Limb (tissue), 2 donors: Measurements from ENCODE around the gene NANOS3.

Experiments
- DNase-seq, 2 donors: peaks; one replicate each; pipeline ENCODE4 v3.0.0-alpha.2; 2016; ENCODE audit errors: extremely low spot score in 2 of 2

Gene NANOS3

GRCh38 chr19:13876834-13877233 lies at the start of gene NANOS3:
Gene NANOS3 (plus strand): TSS chr19:13877134. CDS start chr19:13877249, 115 bp downstream.
- peak in 1 of 2 donors; percentile 30 for DNase-seq

DNA sequence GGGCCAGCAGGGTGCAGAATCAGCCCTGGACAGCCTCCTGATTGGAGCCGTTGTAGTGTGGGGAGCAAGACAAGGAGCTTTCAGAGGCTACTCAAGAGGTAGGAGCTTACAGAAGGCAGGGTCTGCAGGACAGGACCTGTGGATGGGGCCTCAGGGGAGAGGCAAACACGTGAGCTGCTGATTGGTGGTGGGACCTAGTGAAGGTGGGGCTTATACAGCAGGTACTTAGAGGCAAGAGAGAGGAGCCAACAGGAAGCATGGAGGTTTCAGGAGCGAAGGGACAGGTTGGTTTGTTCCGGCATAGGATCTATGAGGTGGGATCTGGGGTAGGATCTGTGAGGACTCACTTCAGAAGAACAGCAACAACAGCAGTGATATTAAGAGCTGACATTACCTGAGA lies 49.3 kb upstream of the NANOS3 start:
- no peak for DNase-seq

DNA sequence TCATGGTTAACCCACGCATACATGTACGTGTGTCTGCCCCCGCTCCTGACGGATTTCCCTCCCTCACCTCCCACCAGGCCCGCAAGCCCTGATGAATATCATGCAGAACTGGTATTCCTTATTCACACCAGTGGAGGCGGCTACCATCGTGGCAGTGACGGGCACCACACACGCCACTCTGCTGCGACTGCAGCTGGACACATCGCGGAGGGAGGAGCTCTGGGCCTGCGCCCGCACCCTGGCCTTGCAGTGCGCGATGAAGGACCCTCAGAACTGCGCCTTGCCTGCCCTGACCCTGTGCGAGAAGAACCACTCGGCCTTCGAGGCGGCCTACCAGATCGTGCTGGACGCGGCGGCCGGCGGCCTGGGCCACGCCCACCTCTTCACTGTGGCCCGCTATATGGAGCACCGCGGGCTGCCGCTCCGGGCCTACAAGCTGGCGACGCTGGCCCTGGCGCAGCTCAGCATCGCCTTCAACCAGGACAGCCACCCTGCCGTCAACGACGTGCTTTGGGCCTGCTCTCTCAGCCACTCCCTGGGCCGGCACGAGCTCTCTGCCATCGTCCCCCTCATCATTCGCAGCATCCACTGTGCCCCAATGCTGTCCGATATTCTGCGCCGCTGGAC lies 46.7 kb upstream of the NANOS3 start:
- no peak for DNase-seq

DNA sequence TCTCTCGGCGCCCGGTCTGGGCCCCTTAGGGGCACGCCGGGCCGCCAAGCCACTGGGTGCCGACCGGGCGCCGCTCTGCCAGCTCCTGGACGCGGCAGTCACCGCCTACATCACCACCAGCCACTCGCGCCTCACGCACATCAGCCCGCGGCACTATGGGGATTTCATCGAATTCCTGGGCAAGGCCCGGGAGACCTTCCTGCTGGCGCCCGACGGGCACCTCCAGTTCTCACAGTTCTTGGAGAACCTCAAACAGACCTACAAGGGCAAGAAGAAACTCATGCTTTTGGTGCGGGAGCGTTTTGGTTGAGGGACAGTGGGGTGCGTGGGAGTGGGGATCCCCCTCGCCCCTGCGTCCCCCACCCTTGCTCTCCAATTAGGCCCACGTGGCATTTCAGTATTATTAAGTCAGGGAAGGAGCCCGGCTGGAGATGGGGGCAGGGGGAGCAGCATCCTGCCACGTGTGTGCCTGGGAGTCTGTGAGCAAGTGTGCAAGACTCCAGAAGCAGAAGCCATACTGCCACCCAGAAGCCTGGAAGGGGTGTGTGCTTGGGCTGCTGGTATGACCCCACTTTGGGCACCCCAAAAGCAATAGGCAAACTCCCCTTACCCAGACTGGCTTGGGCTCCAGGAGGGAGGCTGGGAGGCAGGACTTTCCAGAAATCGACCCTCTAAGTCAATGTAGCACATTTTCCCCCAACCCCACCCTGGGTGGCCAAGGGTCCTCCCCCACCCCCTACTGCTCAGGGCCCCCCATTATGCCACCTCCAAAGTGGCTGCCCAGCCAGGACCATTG lies 46.0 kb upstream of the NANOS3 start:
- no peak for DNase-seq

GRCh38 chr19:13831537-13832467 lies 45.1 kb upstream of the NANOS3 start:
- DNase-seq: no peak

GRCh38 chr19:13833330-13834243 lies 43.3 kb upstream of the NANOS3 start:
- peak; percentile 86 to 94 for DNase-seq

DNA sequence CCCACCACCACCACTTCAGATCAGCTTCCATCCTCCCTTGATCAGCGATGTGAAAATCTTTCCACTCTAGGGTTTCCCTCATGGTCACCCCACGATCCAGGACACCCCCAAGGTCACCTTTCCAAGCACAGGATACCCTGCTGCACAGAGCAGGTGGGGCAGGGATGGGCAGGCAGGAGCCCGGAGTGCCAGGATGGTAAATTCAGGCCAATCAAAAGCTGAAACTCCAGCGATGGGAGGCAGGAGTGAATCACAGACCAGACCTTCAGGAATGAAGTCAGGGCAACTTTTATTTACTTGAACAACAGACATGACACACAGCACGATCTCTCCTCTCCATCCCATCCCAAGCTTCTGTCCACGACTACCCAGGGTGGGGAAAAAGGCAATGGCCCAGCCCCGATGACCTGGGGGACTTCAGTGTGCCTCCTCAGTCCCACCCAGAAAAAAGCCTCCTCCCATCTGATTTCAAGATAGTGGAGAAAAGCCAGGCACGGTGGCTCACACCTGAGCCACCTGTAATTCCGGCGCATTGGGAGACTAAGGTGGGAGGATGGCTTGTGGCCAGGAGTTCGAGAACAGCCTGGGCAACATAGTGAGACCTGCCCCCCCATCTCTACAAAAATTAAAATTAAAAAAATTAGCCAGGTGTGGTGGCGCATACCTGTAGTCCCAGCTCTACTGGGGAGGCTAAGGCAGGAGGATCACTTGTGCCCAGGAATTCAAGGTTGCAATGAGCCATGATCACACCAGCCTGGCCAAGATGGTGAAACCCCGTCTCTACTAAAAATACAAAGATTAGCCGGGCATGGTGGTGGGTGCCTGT lies 42.5 kb upstream of the NANOS3 start:
- no peak for DNase-seq

DNA sequence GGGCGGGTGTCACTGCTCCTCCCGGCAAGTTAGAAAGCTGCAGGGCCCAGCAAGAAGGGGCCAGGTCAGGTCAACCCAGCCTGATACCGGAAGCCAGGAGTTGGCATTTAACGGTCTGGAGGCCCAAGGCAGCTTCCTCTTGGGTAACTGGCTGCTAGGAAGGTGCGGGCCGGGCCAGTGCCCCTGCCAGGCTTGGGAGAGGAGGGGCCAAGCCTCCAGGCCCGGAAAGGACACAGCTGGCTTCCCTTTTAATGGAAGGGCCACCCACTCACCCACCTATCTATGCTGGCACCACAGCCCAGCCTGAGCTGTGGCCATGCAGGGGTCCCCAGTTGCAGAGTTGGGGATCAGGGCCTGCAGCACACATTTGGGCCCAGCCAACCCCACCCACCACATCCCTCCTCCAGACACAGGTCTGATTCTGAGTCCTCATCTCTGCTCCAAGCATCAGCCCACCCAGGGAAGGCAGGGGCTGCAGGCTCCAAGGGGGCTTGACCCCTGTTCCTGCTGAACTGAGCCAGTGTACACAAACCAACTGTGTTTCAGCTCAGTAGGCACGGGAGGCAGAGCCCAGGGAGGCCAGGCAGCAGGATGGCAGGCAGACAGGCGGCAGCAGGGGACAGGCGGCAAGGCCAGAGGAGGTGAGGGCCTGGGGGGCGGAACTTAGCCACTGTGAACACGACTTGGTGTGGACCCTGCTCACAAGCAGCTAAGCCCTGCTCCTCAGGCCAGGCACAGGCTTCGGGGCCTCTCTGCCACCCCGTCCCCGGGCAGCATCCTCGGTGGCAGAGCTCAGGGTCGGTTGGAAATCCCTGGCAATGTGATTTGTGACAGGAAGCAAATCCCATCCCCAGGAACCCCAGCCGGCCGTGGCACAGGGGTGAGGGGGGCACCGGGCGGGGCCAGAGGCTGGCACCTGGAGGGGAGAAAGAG lies 40.9 kb upstream of the NANOS3 start:
- DNase-seq: no peak

DNA sequence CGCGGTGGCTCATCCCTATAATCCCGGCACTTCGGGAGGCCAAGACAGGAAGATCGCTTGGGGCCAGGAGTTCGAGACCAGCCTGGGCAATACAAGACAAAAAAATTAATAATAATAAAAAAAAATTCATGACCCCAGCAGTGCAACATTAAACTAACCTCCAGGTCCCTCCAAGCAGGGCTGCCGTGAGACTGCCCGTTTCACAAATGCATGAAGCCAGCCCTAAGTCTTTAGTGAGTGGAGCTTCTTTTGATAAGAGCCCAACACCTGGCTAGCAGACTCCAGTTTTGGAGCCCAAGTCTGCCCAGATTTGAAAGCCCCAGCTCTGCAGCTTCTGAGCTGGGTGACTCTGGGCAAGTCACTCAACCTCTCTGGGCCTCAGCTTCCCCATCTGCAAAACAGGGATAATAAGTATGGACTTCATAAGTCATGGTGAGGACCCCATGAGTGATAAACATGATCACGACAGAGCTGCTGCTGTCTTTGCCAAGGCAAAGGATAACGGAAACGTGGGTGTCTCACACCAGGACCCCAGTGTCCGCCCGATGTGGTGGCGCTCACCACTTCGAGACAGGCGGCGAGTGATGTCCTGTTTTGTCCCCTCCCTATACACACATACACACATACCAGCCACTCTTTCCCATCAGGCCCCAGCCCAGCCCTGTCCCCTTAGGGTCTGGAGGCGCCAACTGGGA lies 38.4 kb upstream of the NANOS3 start:
- DNase-seq: no peak

DNA sequence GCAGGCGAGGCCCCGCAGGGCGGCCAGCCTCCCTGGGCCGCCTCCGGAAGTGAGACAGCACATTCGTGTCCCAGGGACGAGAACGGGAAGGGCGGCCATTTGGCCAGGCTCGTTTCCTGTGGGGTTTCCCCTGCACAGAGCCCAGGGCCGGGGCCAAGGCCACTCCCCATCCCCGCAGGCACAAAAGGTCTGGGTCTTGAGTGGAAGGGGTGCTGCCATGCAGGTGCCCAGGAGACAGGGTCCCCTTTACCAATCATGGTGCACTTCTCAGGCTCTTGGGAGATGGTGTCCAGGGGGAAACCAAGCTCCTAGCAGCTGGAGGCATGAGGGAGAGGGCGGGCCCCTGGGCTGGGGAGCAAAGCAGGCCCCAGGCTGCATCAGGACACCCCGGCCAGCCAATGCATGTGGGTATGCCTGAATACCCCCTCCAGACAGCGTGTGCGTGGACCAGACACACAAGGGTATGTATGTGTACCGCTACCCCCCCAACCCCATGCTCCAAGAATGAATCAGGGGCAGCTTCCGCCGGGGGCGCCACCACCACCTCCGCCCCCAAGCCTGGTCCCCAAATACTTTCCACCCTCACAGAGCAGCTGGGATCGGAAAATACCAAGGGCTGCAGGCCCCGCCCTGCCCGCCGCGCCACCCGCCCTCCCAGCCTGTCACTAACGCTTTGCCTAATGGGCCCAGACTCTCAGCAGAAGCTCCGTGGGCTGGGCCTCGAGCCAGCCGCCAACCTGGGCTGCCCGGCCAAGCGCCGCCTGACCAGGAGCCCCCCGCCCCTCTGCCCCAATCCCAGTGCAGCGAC lies 37.6 kb upstream of the NANOS3 start:
- DNase-seq: peak; percentile 84 to 88

DNA sequence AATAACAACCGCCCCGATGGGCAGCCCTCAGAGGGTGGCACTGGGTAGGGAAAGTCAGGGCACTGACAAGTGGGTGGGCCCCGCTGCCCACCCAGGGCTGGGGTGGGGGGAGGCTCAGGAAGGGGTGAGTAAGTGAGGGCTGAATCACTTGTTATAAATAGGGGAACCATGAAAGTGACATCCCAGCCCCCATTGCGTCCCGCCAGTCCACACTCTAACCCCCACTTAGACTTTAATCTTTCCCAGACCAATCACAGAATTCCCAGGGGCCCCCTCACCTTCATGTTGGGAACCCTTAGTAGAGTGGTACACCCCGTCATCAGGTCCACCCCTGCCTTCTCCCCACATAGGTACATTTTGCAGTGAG lies 37.0 kb upstream of the NANOS3 start:
- no peak for DNase-seq

DNA sequence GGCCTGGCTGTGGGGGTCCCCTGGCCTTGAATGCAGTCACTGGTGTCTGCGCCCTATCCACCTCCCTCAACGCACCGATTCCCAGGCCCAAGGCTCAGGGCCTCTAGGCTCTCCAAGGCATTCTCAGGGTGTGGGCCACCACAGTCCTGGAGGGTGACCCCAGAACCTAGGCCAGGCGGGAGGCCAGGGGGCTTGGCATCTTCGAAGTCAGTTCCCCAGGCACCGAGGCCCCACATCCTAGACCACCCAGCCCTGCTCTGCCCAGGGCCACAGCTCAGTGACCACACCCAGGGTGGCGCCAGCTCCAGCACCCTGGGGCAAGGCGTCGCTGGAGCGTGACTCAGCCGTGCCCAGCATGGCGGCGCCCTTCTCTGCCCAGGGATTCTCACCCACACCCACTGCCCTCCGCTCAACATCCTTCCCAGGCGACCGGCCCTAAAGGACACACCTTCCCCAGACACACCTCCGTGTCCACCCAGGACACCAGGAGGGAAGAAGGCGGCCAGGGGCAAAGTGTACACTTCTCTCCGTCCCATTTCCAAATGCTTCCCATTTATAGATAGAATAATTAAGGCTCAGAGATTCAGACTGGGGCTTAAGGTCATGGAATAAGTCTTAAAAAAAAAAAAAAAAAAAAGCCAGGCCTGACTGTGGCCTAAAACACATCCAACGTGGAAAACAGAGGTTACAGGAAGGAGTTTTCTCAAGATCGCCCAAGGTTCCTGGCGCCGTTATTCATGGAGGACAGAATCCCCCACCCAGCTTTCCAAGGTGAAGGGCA lies 36.4 kb upstream of the NANOS3 start:
- DNase-seq: peak in 1 of 2 donors; percentile 65

GRCh38 chr19:13841086-13841961 lies 35.6 kb upstream of the NANOS3 start:
- DNase-seq: peak in 1 of 2 donors; percentile 66

DNA sequence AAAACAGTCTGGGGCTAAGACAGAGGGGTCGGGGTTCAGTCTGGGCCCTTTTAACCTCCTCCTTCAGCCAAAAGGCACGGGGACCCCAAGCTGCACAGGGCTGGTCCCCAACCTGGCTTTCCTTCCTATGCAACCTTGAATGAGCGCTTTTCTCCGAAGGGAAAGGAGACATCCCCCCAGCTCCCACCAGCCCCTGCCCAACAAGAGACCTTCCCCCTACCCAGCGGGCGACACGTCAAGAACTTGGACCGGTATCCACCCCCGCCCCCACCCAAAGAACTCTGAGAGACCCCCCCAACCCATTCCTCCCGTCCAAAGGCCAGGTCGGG lies 35.0 kb upstream of the NANOS3 start:
- DNase-seq: no peak

- peak; percentile 84 to 93 for DNase-seq
Observed at GRCh38 chr19:13842291-13843103, 34.4 kb upstream of the NANOS3 start.
